Measurements from ENCODE around the gene ZNF80. TPM values are rescaled to one million over a fixed set of nuclear protein-coding genes. Genes with fewer than 3 reads are reported as not detected.

Gene ZNF80
- total RNA-seq, 1 donor: not detected

DNA sequence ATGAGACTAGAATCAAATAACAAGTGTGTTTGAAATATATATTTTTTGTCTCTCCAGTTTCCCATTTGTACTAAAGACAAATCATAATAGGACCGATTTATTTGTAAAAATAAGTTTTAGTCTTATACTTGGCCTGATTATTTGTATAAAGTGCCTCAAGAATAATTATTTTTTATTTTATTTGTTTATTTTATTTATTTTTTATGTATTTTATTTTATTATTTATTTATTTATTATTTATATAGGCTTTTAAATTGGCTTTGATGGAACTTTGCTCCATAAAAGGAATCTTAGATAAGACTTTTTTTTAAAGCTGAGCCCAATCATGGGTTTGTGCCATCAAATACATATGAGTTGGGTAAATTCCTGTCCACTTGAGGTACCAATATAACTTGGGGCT, 22.2 kb upstream of the ZNF80 start:
- H3K36me3 ChIP-seq (ENCODE audit: insufficient read depth, low read length): no peaks in the 10 kb centered on the region
- H3K4me2 ChIP-seq (ENCODE audit: insufficient read depth, low read length): no peak overlapping the region
- no peak for DNase-seq (ENCODE audit: insufficient read length, low spot score, missing footprints)
- H3K27ac ChIP-seq (ENCODE audit: low read depth, low read length): no peak overlapping the region
- no peaks in the 10 kb centered on the region for H3K4me1 ChIP-seq (ENCODE audit: insufficient read depth, low read length)
- no peak overlapping the region for H3K4me3 ChIP-seq (ENCODE audit: insufficient read depth, low read length)
- H4K20me1 ChIP-seq (ENCODE audit: insufficient read depth, low read length): no peaks in the 10 kb centered on the region
- H2AFZ ChIP-seq (ENCODE audit: low read length): no peak overlapping the region
- H3K27me3 ChIP-seq (ENCODE audit: insufficient read depth, low read length): no peaks in the 10 kb centered on the region
- no peaks in the 10 kb centered on the region for H3K9me3 ChIP-seq (ENCODE audit: low read depth, low read length)
- TF ChIP-seq, protein P1, sequence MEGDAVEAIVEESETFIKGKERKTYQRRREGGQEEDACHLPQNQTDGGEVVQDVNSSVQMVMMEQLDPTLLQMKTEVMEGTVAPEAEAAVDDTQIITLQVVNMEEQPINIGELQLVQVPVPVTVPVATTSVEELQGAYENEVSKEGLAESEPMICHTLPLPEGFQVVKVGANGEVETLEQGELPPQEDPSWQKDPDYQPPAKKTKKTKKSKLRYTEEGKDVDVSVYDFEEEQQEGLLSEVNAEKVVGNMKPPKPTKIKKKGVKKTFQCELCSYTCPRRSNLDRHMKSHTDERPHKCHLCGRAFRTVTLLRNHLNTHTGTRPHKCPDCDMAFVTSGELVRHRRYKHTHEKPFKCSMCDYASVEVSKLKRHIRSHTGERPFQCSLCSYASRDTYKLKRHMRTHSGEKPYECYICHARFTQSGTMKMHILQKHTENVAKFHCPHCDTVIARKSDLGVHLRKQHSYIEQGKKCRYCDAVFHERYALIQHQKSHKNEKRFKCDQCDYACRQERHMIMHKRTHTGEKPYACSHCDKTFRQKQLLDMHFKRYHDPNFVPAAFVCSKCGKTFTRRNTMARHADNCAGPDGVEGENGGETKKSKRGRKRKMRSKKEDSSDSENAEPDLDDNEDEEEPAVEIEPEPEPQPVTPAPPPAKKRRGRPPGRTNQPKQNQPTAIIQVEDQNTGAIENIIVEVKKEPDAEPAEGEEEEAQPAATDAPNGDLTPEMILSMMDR (IDR thresholded peaks at IDR 0.05; ENCODE audit: extremely low read depth, low read depth, low read length): no peak
- H3K79me2 ChIP-seq (ENCODE audit: insufficient read depth, low read length): no peaks in the 10 kb centered on the region

DNA sequence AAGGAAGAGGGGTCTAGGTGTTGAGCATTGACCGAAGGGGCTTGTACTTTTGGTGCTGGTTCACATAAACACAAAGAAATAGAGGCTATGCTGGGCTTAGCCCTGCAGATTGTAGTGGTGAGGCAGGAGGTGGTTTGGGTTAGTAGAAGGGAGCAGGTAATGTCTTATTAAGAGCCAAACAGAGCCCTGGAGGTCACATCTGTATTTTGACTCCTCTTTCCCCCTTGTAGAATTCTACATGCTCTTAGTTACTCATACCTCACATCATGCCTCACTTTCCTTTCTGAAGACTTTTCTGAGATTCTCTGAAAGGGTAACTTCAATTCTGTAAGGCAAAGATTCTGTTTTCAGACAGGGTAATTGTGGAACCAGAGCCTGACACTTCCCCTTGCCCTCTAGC, 16.1 kb upstream of the ZNF80 start:
- Histone ChIP-seq H3K36me3 (ENCODE audit: insufficient read depth, low read length) (no peaks in the 10 kb centered on the region), H2AFZ (ENCODE audit: low read length) (no peak overlapping the region), H3K27me3 (ENCODE audit: insufficient read depth, low read length) (peaks cover 6% of the 10 kb centered on the region), H3K4me3 (ENCODE audit: insufficient read depth, low read length) (no peak overlapping the region), H4K20me1 (ENCODE audit: insufficient read depth, low read length) (no peaks in the 10 kb centered on the region), H3K27ac (ENCODE audit: low read depth, low read length) (no peak overlapping the region), H3K4me2 (ENCODE audit: insufficient read depth, low read length) (no peak overlapping the region), H3K4me1 (ENCODE audit: insufficient read depth, low read length) (no peaks in the 10 kb centered on the region), H3K9me3 (ENCODE audit: low read depth, low read length) (no peaks in the 10 kb centered on the region), H3K79me2 (ENCODE audit: insufficient read depth, low read length) (no peaks in the 10 kb centered on the region)
- TF ChIP-seq, protein P1 (IDR thresholded peaks at IDR 0.05; ENCODE audit: extremely low read depth, low read depth, low read length): no peak
- DNase-seq (ENCODE audit: insufficient read length, low spot score, missing footprints): no peak

DNA sequence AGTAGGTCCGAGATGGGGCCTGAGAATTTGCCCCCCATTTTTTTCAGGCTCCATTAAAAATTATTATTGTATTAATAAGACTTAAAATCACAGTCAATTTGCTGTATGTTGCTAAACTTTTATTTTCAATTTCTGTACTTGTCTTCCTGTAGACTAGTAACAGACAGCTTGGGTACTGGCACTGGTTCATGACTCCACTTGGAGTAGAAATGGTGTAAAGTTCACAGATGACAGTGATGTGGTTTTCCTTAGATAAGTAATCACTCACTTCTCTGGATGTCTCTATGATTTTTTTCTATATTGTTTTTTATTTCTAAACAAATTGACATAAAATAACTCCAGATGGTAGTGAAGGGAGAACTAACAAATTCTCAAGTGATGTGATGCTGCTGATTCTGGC, 15.6 kb upstream of the ZNF80 start:
- Histone ChIP-seq H4K20me1 (ENCODE audit: insufficient read depth, low read length) (no peaks in the 10 kb centered on the region), H3K4me1 (ENCODE audit: insufficient read depth, low read length) (no peaks in the 10 kb centered on the region), H3K27me3 (ENCODE audit: insufficient read depth, low read length) (peaks cover 6% of the 10 kb centered on the region), H3K36me3 (ENCODE audit: insufficient read depth, low read length) (no peaks in the 10 kb centered on the region), H3K9me3 (ENCODE audit: low read depth, low read length) (no peaks in the 10 kb centered on the region), H3K79me2 (ENCODE audit: insufficient read depth, low read length) (no peaks in the 10 kb centered on the region), H3K4me3 (ENCODE audit: insufficient read depth, low read length) (no peak overlapping the region), H3K4me2 (ENCODE audit: insufficient read depth, low read length) (no peak overlapping the region), H2AFZ (ENCODE audit: low read length) (no peak overlapping the region), H3K27ac (ENCODE audit: low read depth, low read length) (no peak overlapping the region)
- TF ChIP-seq, protein P1 (IDR thresholded peaks at IDR 0.05; ENCODE audit: extremely low read depth, low read depth, low read length): no peak
- no peak for DNase-seq (ENCODE audit: insufficient read length, low spot score, missing footprints)

DNA sequence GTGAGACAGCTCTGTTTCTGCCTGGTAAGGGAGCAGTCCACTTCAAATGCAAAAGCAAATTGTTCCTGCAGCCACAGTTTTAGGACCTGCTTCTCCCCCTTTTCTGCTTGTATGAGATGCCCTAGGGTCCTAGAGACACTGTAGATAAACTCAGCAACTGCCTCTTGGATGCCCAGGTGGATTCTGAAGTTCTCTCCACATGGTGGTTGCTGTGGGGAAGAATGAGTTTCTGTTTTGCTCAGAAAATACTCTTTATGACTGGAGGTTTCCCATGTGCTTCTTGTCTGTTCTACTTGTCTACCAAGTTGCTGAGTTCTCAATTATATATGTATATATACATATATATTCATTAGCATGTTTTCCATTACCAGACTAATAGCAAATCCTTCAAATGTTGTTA, 5.6 kb upstream of the ZNF80 start:
- H3K36me3 ChIP-seq (ENCODE audit: insufficient read depth, low read length): no peaks in the 10 kb centered on the region
- H2AFZ ChIP-seq (ENCODE audit: low read length): no peak overlapping the region
- H3K27ac ChIP-seq (ENCODE audit: low read depth, low read length): no peak overlapping the region
- TF ChIP-seq, protein P1 (IDR thresholded peaks at IDR 0.05; ENCODE audit: extremely low read depth, low read depth, low read length): no peak
- no peaks in the 10 kb centered on the region for H3K4me1 ChIP-seq (ENCODE audit: insufficient read depth, low read length)
- no peak for DNase-seq (ENCODE audit: insufficient read length, low spot score, missing footprints)
- H3K79me2 ChIP-seq (ENCODE audit: insufficient read depth, low read length): no peaks in the 10 kb centered on the region
- H3K4me2 ChIP-seq (ENCODE audit: insufficient read depth, low read length): no peak overlapping the region
- peaks cover 14% of the 10 kb centered on the region for H3K27me3 ChIP-seq (ENCODE audit: insufficient read depth, low read length)
- no peaks in the 10 kb centered on the region for H3K9me3 ChIP-seq (ENCODE audit: low read depth, low read length)
- H4K20me1 ChIP-seq (ENCODE audit: insufficient read depth, low read length): no peaks in the 10 kb centered on the region
- no peak overlapping the region for H3K4me3 ChIP-seq (ENCODE audit: insufficient read depth, low read length)
